CD4-positive, alpha-beta T cell treated with Interleukin-17A for 1 hour (primary cell): ENCODE measurements around the gene MRPL38.

Experiments
- DNase-seq: peaks from one replicate; pipeline ENCODE4 v3.0.0-alpha.2; 2020

MRPL38 gene

DNA sequence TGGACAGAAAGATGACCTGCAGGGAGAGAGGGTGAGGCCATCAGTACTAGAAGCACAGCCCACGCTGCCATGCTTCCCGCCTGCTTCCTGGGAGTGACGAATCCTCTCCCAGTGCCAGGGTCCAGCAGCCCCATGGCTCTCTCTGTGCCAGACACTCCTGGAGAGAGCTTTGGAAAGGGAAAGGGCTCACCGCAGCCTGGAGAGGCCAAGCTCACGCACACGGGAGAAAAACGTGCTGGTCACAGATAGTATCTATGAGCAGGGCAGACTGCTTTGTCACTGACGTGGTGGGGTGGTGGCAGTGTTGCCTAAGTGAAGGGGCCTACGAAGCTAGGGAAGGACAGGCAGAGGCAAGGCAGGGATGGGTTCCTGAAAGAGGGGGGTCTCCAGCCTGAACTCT lies 55.0 kb downstream of the MRPL38 start:
- DNase-seq: no peak

- no peak for DNase-seq
Measured at GRCh38 chr17:75849279-75849646, 55.4 kb downstream of the MRPL38 start.
